ENCODE measurements around the gene CHRM5. TPM values are rescaled to one million over a fixed set of nuclear protein-coding genes. Genes with fewer than 3 reads are reported as not detected.
"Not testable (repeated sequence)": the region's sequence is repeated elsewhere in the genome, so short reads cannot be mapped to it uniquely, and the experiment has no call there.

The CHRM5 gene
- total RNA-seq, 1 donor from 2014 or later = not detected

- DNase-seq (ENCODE audit: low read depth) = no peak
- no peak overlapping the region for H3K4me3 ChIP-seq (ENCODE audit: low read depth, low read length)
- TF ChIP-seq CTCF (conservative IDR thresholded peaks at IDR 0.05; ENCODE audit: low read depth, low read length) = no peak
These were observed 41.4 kb downstream of the CHRM5 start for GRCh38 chr15:34009656-34010055.

GRCh38 chr15:34010921-34011320, 42.6 kb downstream of the CHRM5 start:
- no peak for TF ChIP-seq CTCF (conservative IDR thresholded peaks at IDR 0.05; ENCODE audit: low read depth, low read length)
- H3K4me3 ChIP-seq (ENCODE audit: low read depth, low read length) = no peak overlapping the region
- DNase-seq (ENCODE audit: low read depth) = no peak

GRCh38 chr15:34011481-34011880, 43.2 kb downstream of the CHRM5 start:
- TF ChIP-seq CTCF (conservative IDR thresholded peaks at IDR 0.05; ENCODE audit: low read depth, low read length) = no peak
- no peak overlapping the region for H3K4me3 ChIP-seq (ENCODE audit: low read depth, low read length)
- DNase-seq (ENCODE audit: low read depth) = no peak

- peak; percentile 26 for DNase-seq (ENCODE audit: low read depth)
- H3K4me3 ChIP-seq (ENCODE audit: low read depth, low read length) = no peak overlapping the region
- no peak for TF ChIP-seq CTCF (conservative IDR thresholded peaks at IDR 0.05; ENCODE audit: low read depth, low read length)
These were observed 44.2 kb downstream of the CHRM5 start for GRCh38 chr15:34012461-34013028.

GRCh38 chr15:34013746-34014145, 45.4 kb downstream of the CHRM5 start:
- H3K4me3 ChIP-seq (ENCODE audit: low read depth, low read length) = no peak overlapping the region
- TF ChIP-seq CTCF (conservative IDR thresholded peaks at IDR 0.05; ENCODE audit: low read depth, low read length) = no peak
- DNase-seq (ENCODE audit: low read depth) = no peak

- peak; percentile 68 for DNase-seq (ENCODE audit: low read depth)
- TF ChIP-seq CTCF (conservative IDR thresholded peaks at IDR 0.05; ENCODE audit: low read depth, low read length) = no peak
- H3K4me3 ChIP-seq (ENCODE audit: low read depth, low read length) = no peak overlapping the region
These were observed 46.3 kb downstream of the CHRM5 start for GRCh38 chr15:34014556-34014955.

- DNase-seq (ENCODE audit: low read depth) = no peak
- TF ChIP-seq CTCF (conservative IDR thresholded peaks at IDR 0.05; ENCODE audit: low read depth, low read length) = no peak
- H3K4me3 ChIP-seq (ENCODE audit: low read depth, low read length) = no peak overlapping the region
These were observed 49.8 kb downstream of the CHRM5 start for GRCh38 chr15:34018021-34018645.

GRCh38 chr15:34018738-34019137, 50.4 kb downstream of the CHRM5 start:
- not testable (repeated sequence) for H3K4me3 ChIP-seq (ENCODE audit: low read depth, low read length)

More at GRCh38 chr15:34018738-34019137, 50.4 kb downstream of the CHRM5 start:
- DNase-seq (ENCODE audit: low read depth) = not testable (repeated sequence)
